GM23338 (cell line): ENCODE measurements around the gene DRD2. TPM values are rescaled to one million over a fixed set of nuclear protein-coding genes. Genes with fewer than 3 reads are reported as not detected.

Source experiments
- CREB1 ChIP-seq: fragments of 250-450 bp; sonication (Bioruptor Pico); IDR thresholded peaks from 2 replicates; pipeline ENCODE4 v1.5.0; 2020; ENCODE audit warnings: low read depth, mild to moderate bottlenecking, moderate library complexity
- ZNF331 ChIP-seq: fragments of 250-450 bp; sonication (Bioruptor Pico); IDR thresholded peaks from 2 replicates; pipeline ENCODE4 v1.5.0; 2020; ENCODE audit warnings: low read depth, mild to moderate bottlenecking, moderate library complexity
- microRNA-seq: library from miRNA; unstranded; fragments of <30 nt; microRNA quantifications from one replicate; pipeline ENCODE4, GENCODE V29; 2017
- polyA plus RNA-seq: library from polyadenylated mRNA; unstranded; fragments of >200 nt; fragmentation: Nextera tagmentation; extraction: Ambion mirVana; gene quantifications from 2 replicates; pipeline ENCODE4 v1.2.1, GENCODE V29; 2016
- small RNA-seq: library from RNA; depleted of rRNA; stranded (forward); fragments of <200 nt; gene quantifications from one replicate; pipeline ENCODE3, GENCODE V24; 2014; ENCODE audit warnings: low replicate concordance
- total RNA-seq: library from RNA; depleted of rRNA; stranded (reverse); fragments of >200 nt; shearing (Covaris generic); gene quantifications from 2 replicates; pipeline ENCODE4 v1.2.3, GENCODE V29; 2014; rRNA removed

DRD2 gene
- total and polyA plus RNA-seq, 2 experiments from 2014 or later = 0.21 to 0.66 TPM

DNA sequence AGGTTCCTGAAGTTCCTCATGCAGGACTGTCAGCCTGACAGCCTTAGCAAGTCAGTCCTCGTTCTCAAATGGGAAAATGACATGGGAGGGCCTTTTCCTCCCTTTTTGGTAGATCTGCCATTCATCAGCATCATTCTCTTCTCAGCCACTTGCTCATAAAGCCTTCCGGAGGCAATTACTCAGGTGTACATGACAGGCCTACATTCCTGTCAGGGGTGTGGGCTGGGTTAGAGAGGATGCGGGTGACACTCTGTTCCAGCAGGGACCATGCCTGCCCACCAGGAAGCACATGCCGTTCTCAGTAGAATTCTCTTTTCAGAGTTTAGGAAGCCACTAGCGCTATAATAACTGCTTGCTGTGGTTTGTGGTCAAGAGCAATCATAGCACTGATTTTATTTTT is 111.8 kb downstream of the DRD2 start (continued):
- TF ChIP-seq ZNF331 (CRISPR knock-in tag) = no peak
- TF ChIP-seq CREB1 (CRISPR knock-in tag) = no peak

Small RNAs within 50 kb of the gene (microRNA-seq; reads per million reads assigned to microRNA genes)
- not detected for gene MIR4301

Small RNAs within 50 kb of the gene (small RNA-seq; reads per million reads assigned to genes)
- not detected for gene MIR4301

Other genes starting within 250 kb of the DRD2 start
- 4.1 and 12.5 TPM in 2 replicates for gene TTC12, start 160.8 kb downstream of the DRD2 start, total RNA-seq
- 3.4 and 5.1 TPM in 2 replicates for gene TTC12, start 160.8 kb downstream of the DRD2 start, polyA plus RNA-seq
- gene ANKK1, start 87.6 kb downstream of the DRD2 start, total RNA-seq = 0.14 TPM in 1 of 2 replicates, not detected in the other
- 0.08 TPM in 1 of 2 replicates, not detected in the other for gene ANKK1, start 87.6 kb downstream of the DRD2 start, polyA plus RNA-seq
- gene TMPRSS5, start 230.9 kb upstream of the DRD2 start, total RNA-seq = 1.8 TPM in 1 of 2 replicates, not detected in the other
- gene TMPRSS5, start 230.9 kb upstream of the DRD2 start, polyA plus RNA-seq = not detected in 2 replicates